NAMALWA (cell line): Measurements from ENCODE around the gene CARMIL3.

Experiments
- DNase-seq: peaks from one replicate; pipeline ENCODE4 v3.0.0-alpha.2; 2015; ENCODE audit warnings: low spot score

The CARMIL3 gene

GRCh38 chr14:24117179-24117578, 65.4 kb downstream of the CARMIL3 start:
- no peak for DNase-seq
